Common myeloid progenitor, CD34-positive (primary cell): Measurements from ENCODE around the gene DPYD.

ENCODE experiments used
- CTCF ChIA-PET: fragments of 350-600 bp; sonication (Branson Sonifier 250); formaldehyde crosslinking; loops from one replicate; lab custom pipeline; 2021; ENCODE audit warnings: antibody characterized with exemption; lab: Charles Lee
- POLR2A ChIA-PET: fragments of 350-600 bp; sonication (Branson Sonifier 250); formaldehyde crosslinking; loops from one replicate; lab custom pipeline; 2021; ENCODE audit warnings: antibody characterized with exemption; lab: Charles Lee
- DNase-seq, 3 donors: peaks; one replicate each; pipeline versions ENCODE4 v3.0.0 to v3.0.0-alpha.2; 2013
- H3K27ac ChIP-seq, 2 experiments: 1 replicate in 1 of 2; 2 replicates in 1 of 2; pipeline ENCODE4 v1.7.0; 2013; ENCODE audit warnings: inconsistent platforms in 2 of 2, low read length in 2 of 2, mild to moderate bottlenecking in 2 of 2, low read depth in 1 of 2, moderate library complexity in 1 of 2; ENCODE audit not compliant: severe bottlenecking in 2 of 2, insufficient read depth in 1 of 2, poor library complexity in 1 of 2
- H3K27me3 ChIP-seq, 5 experiments: replicated peaks in 2 of 5; 1 replicate in 3 of 5; 2 replicates in 2 of 5; pipeline versions ENCODE4 v1.6.1 to v1.7.0; 2013; ENCODE audit warnings: low read length in 4 of 5, mild to moderate bottlenecking in 2 of 5, moderate library complexity in 2 of 5, inconsistent platforms in 1 of 5; ENCODE audit not compliant: insufficient read depth in 5 of 5, control insufficient read depth in 4 of 5
- H3K36me3 ChIP-seq, 4 experiments: 1 replicate in 2 of 4; 2 replicates in 2 of 4; pipeline versions ENCODE4 v1.6.1 to v1.7.0; 2013; ENCODE audit warnings: low read length in 3 of 4, control low read depth in 1 of 4, mild to moderate bottlenecking in 1 of 4; ENCODE audit not compliant: control insufficient read depth in 4 of 4, insufficient read depth in 4 of 4
- H3K4me1 ChIP-seq, 4 experiments: 1 replicate in 3 of 4; 2 replicates in 1 of 4; pipeline versions ENCODE4 v1.6.1 to v1.7.1; 2013; ENCODE audit warnings: low read length in 3 of 4, mild to moderate bottlenecking in 3 of 4, control low read depth in 1 of 4, inconsistent platforms in 1 of 4, moderate library complexity in 1 of 4; ENCODE audit not compliant: control insufficient read depth in 4 of 4, insufficient read depth in 4 of 4; ENCODE audit errors: control extremely low read depth in 1 of 4
- H3K4me3 ChIP-seq, 7 experiments: 1 replicate in 4 of 7; 2 replicates in 3 of 7; pipeline versions ENCODE4 v1.5.1 to v1.7.0; 2013; ENCODE audit warnings: mild to moderate bottlenecking in 7 of 7, low read length in 6 of 7, moderate library complexity in 6 of 7, inconsistent platforms in 2 of 7, low read depth in 2 of 7, control low read depth in 1 of 7; ENCODE audit not compliant: insufficient read depth in 4 of 7, control insufficient read depth in 1 of 7; ENCODE audit errors: extremely low read depth in 1 of 7
- H3K9me3 ChIP-seq, 5 experiments: 1 replicate in 4 of 5; 2 replicates in 1 of 5; pipeline versions ENCODE4 v1.6.1 to v1.7.1; 2013; ENCODE audit warnings: low read length in 4 of 5, mild to moderate bottlenecking in 2 of 5, inconsistent platforms in 1 of 5, low read depth in 1 of 5, moderate library complexity in 1 of 5; ENCODE audit not compliant: control insufficient read depth in 4 of 5, insufficient read depth in 2 of 5; ENCODE audit errors: control extremely low read depth in 1 of 5
- WGBS: methylation state at CpG from one replicate; pipeline ENCODE4 v1.1.5; 2013; ENCODE audit not compliant: insufficient coverage; 5-methylcytosine and 5-hydroxymethylcytosine counted together

Gene DPYD

DNA sequence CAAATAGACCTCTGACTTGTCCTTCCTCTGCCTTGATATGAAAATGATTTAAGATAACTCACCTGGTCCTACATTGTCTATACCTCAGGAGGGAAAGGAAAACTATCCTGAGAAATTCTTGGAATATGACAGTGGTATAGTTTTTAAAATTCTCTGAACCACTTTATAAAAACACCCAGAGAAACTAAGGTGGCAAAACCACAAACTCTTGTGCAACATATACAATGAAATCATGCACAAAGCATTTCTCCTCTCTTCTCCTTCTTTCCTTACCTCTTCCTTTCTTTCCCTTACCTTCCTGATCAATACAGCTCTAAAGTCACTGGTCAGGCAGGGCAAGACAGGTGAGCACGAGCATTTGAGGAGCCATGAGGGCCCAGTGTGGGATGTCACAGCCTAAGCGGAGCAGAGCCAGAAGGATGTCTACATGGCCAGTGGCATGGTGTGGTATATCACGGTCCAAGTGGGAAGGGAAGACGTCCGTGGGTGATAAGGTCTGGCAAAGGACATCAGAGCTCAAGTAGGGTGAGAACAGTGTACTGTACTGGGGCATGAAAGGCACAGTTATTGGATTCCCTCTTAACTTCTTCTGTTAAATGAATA, 543.3 kb downstream of the DPYD start:
- 85% methylated on average over 5 of the region's 5 CpGs for WGBS
- no peaks in the 10 kb centered on the region for H3K4me1 ChIP-seq
- H3K27ac ChIP-seq, result no peak overlapping the region
- peaks cover 0 to 3% (median under 1%) of the 10 kb centered on the region in 4 experiments for H3K36me3 ChIP-seq
- no peaks in the 10 kb centered on the region for H3K9me3 ChIP-seq
- ChIA-PET POLR2A (no interaction called here), CTCF (no interaction called here)
- H3K4me3 ChIP-seq, result no peak overlapping the region
- H3K27me3 ChIP-seq, result no peaks in the 10 kb centered on the region
- DNase-seq, result no peak

DNA sequence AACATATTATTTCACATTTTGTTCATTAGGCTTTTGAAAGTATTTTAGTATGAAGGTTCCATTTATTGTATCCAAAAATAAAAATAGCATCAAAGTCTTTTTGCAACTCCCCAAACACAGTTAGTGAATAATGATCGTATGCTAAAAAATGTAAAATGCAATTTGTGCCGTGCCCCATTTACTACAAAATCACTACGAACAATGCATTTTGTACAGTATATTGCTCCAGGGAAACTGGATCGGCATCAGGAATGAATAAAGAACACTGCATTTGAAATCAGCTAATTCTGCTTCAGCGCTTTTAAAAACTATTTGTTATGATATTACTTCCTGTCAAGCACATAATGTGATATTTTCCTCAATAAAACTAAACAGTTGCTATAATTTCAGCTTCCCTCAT, 547.8 kb downstream of the DPYD start:
- CTCF ChIA-PET, result no interaction called here

DNA sequence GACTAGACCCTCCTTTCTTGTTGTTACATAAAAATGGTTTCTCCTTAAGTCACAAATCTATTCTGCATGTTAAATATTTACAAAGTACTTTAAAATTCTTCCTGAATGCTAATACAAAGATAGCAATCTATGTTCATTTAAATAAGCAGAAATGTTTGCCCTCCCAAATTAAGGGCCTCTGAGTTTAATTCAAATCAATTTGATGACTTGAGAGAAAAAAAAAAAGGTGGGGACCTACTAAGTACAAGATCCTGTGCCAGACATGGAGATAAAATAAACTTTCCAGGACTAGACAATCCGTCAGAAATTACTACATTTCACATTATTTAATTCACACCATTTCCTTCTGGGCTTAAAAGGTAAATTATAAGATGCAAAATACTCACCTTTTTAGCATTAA, 548.3 kb downstream of the DPYD start:
- ChIA-PET POLR2A (no interaction called here), CTCF (no interaction called here)

More for the DNA sequence above, 547.8 kb downstream of the DPYD start:
- Histone ChIP-seq H3K27me3 (no peaks in the 10 kb centered on the region), H3K36me3 (peaks cover 0 to 3% (median 1%) of the 10 kb centered on the region in 4 experiments), H3K4me3 (no peak overlapping the region), H3K27ac (no peak overlapping the region), H3K4me1 (no peaks in the 10 kb centered on the region), H3K9me3 (no peaks in the 10 kb centered on the region)
- POLR2A ChIA-PET, result no interaction called here
- WGBS, result 98% methylated on average over 5 of the region's 5 CpGs
- no peak for DNase-seq

DNA sequence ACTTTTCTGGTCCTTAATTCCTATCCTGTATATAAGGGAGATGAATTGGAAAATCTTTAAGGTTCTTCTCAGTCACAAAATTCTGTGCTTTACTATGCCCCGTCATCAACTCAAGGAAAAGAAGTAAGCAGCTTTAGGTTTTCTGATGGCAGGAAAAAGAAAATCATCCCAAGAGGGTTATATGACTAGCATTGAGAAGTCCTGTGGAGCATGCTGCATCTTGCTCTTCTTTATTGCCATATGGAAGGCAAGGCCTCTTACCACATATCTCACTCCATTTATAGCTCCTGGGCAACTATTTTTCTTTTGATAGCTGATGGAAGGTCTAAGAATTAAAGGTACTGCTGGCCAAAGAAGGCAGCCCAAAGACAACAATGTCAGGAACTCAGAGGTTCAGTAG, 552.5 kb downstream of the DPYD start:
- no peak overlapping the region for H3K27ac ChIP-seq
- peaks cover 0 to 3% (median 0%) of the 10 kb centered on the region in 5 experiments for H3K9me3 ChIP-seq
- peaks cover 0 to 7% (median 3%) of the 10 kb centered on the region in 4 experiments for H3K36me3 ChIP-seq
- DNase-seq, result no peak
- ChIA-PET CTCF (no interaction called here), POLR2A (no interaction called here)
- no peak overlapping the region for H3K4me3 ChIP-seq
- no peaks in the 10 kb centered on the region for H3K4me1 ChIP-seq
- H3K27me3 ChIP-seq, result no peaks in the 10 kb centered on the region
- 100% methylated on average over 1 of the region's 1 CpG for WGBS

More for the DNA sequence above, 548.3 kb downstream of the DPYD start:
- no peak for DNase-seq
- peaks cover 0 to 3% (median under 1%) of the 10 kb centered on the region in 4 experiments for H3K36me3 ChIP-seq
- no peaks in the 10 kb centered on the region for H3K4me1 ChIP-seq
- no peak overlapping the region for H3K4me3 ChIP-seq
- WGBS, result no CpG with 5 or more reads among the region's 1 CpG
- no peaks in the 10 kb centered on the region for H3K27me3 ChIP-seq
- H3K27ac ChIP-seq, result no peak overlapping the region
- no peaks in the 10 kb centered on the region for H3K9me3 ChIP-seq

DNA sequence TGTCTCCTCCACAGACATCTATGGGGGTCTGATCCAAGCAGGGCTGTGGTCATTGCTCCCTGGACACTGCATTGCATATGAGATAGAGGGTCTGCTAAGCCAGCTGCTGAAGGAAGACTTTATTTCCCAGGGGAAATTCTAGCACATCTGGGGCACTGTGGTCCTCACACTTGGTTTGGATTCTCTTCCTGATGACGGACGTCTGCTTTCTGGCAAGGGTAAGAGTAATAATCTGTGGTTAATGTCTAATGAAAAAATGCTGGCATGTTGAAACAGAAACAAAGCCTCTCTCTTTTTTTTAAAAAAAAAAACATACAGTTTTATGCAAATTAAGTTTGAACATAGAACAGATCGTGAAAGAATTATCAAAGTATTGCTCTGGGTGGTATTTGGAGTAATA, 553.9 kb downstream of the DPYD start:
- Histone ChIP-seq H3K27me3 (no peaks in the 10 kb centered on the region), H3K4me3 (no peak overlapping the region), H3K4me1 (no peaks in the 10 kb centered on the region), H3K9me3 (peaks cover 0 to 3% (median 0%) of the 10 kb centered on the region in 5 experiments), H3K36me3 (peaks cover 0 to 7% (median 3%) of the 10 kb centered on the region in 4 experiments), H3K27ac (no peak overlapping the region)
- DNase-seq, result no peak
- WGBS, result no CpG with 5 or more reads among the region's 3 CpGs
- ChIA-PET POLR2A (no interaction called here), CTCF (no interaction called here)

DNA sequence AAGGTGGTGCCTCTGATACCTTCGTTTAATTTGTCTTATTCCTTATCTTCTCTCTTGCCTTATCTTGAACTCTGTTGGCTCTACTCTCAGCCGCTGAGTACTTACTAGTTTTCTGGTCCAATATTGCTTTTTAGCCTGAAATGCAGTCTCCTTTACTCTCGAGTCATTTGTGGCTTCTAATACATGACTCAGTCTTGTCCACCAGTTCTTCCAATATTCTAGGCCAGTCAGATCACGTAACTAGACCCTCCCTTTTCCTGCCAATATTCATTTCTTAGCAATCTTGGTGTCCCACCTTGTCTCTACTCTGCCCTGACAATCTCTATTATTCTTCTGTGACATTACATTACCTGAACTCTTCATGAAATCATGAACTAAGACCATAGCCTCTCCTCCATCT, 555.8 kb downstream of the DPYD start:
- ChIA-PET POLR2A (no interaction called here), CTCF (no interaction called here)
- WGBS, result 97% methylated on average over 4 of the region's 4 CpGs
- H3K27ac ChIP-seq, result no peak overlapping the region
- no peak for DNase-seq
- H3K4me3 ChIP-seq, result no peak overlapping the region
- peaks cover 0 to 3% (median 0%) of the 10 kb centered on the region in 5 experiments for H3K9me3 ChIP-seq
- H3K36me3 ChIP-seq, result peaks cover 0 to 7% (median 2%) of the 10 kb centered on the region in 4 experiments
- no peaks in the 10 kb centered on the region for H3K4me1 ChIP-seq
- no peaks in the 10 kb centered on the region for H3K27me3 ChIP-seq

DNA sequence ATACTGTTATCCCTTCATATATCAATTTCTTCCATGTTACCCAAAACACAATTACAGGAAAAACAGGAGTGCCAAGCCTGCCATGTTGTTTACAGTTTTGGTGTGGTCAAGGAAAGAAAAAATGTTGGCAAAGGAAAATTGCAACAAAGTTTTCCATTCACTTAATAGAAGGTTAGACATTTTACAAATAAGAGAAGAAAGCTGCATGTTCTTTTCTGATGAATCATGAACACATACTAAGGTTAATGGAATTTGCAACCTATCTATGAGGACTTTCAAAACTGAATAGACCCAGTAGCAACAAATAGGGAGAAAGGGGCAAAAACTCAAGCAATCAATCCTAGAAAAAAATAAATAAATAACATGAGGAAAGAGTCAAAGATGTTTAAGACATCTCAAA, 556.7 kb downstream of the DPYD start:
- peaks cover 0 to 7% (median 2%) of the 10 kb centered on the region in 4 experiments for H3K36me3 ChIP-seq
- CTCF ChIA-PET, result no interaction called here
- POLR2A ChIA-PET, result no interaction called here

More for the DNA sequence above, 556.7 kb downstream of the DPYD start:
- H3K27me3 ChIP-seq, result no peaks in the 10 kb centered on the region
- no peak overlapping the region for H3K4me3 ChIP-seq
- no peak overlapping the region for H3K27ac ChIP-seq
- H3K9me3 ChIP-seq, result peaks cover 0 to 3% (median 0%) of the 10 kb centered on the region in 5 experiments
- no peak for DNase-seq
- H3K4me1 ChIP-seq, result no peaks in the 10 kb centered on the region
